ENCODE results near the gene ANKH. TPM values are rescaled to one million over a fixed set of nuclear protein-coding genes. Genes with fewer than 3 reads are reported as not detected.
A peak's percentile ranks its signal among the peaks of the same experiment; 100 is the strongest.

Gene ANKH
- polyA plus RNA-seq, 3 donors, result 2.4 to 6.3 (median 3.1) TPM

DNA sequence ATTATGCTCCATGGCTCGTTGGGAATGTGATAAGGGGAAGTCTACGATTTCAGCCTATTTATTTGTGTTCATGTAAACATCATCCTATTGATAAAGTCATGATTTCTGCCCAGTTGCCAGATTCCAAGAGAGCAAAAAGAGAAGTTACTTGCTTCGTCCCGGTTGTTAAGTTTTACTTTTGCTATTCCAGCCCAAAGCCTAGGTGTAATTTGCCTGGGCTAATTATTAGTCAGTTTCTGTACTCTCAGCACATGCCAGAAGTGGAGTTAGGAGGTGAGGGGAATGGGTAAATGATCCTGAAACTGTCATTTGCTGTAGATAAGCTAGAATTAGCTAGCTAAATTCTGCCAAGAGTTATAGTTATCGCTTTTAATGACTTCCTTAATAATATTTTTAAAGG lies 4.5 kb upstream of the ANKH start:
- Histone ChIP-seq H3K4me3 (replicated peaks in 1 of 3; ENCODE audit: low read depth in 2 of 3, low read length in 3 of 3) (no peak overlapping the region), H3K9me3 (replicated peaks in 1 of 2; ENCODE audit: control insufficient read depth in 1 of 2, insufficient read depth in 1 of 2, low read length in 2 of 2) (no peaks in the 10 kb centered on the region), H3K9ac (ENCODE audit: insufficient read depth, low read length, poor library complexity, severe bottlenecking) (no peak overlapping the region), H4K20me1 (ENCODE audit: insufficient read depth, low read length) (no peaks in the 10 kb centered on the region), H3K4me1 (ENCODE audit: control insufficient read depth in 1 of 2, insufficient read depth in 2 of 2, low read length in 2 of 2) (peaks cover 10 to 11% of the 10 kb centered on the region in 2 donors), H3K4me2 (replicated peaks; ENCODE audit: extremely low read depth, low read length, poor library complexity, severe bottlenecking) (no peak overlapping the region), H3K27ac (ENCODE audit: low read depth in 1 of 2, low read length in 2 of 2) (no peak overlapping the region), H3K27me3 (ENCODE audit: control insufficient read depth in 2 of 2, insufficient read depth in 2 of 2, low read length in 2 of 2) (peaks cover 19 to 42% of the 10 kb centered on the region in 2 donors), H3K36me3 (replicated peaks in 1 of 2; ENCODE audit: control insufficient read depth in 1 of 2, insufficient read depth in 2 of 2, low read length in 2 of 2) (no peaks in the 10 kb centered on the region), H2AFZ (ENCODE audit: insufficient read depth, low read depth, low read length, poor library complexity, severe bottlenecking) (no peak overlapping the region), H3K79me2 (ENCODE audit: insufficient read depth, low read length) (no peaks in the 10 kb centered on the region)
- H3K9me3 Mint-ChIP-seq, result peaks cover 0 to 5% (median 0%) of the 10 kb centered on the region in 7 donors
- H3K27me3 Mint-ChIP-seq (ENCODE audit: low read depth in 3 of 3), result peaks cover 25 to 35% (median 35%) of the 10 kb centered on the region in 3 donors
- H3K4me3 Mint-ChIP-seq, result peak overlapping the region in 1 of 2 donors; percentile 57
- TF ChIP-seq CTCF (IDR thresholded peaks at IDR 0.05), result no peak
- intact Hi-C loops (cut with micrococcal nuclease), result loop anchor here (10.0 kb wide), 2 partner anchors 129 to 151 kb away; no protein-coding TSS in a partner anchor
- H3K27ac Mint-ChIP-seq, result no peak overlapping the region
- peaks cover 5% of the 10 kb centered on the region for H3K4me1 Mint-ChIP-seq
- H3K36me3 Mint-ChIP-seq, result peaks cover 0 to 1% of the 10 kb centered on the region in 2 donors
- 83% methylated on average over 2 of the region's 5 CpGs for WGBS (ENCODE audit: insufficient coverage)
- DNase-seq, result no peak

DNA sequence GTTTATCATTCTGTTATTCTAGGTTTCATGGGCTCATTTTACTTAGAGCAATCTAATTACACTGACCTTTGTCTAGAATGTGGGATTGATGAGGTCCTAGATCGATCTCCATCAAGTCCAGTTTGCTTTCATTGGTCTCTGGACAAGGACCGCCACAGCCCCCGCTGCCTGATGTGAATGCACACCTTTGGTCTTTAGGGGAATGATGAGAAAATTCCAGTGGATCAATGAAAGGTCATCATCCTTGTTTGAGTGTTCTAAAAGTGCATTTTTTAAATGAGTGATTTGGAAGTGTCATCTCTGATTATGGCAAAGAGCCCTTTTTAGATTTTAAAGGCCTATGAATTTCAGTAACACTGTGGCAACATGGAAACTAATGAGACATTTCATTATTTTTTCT lies 2.2 kb upstream of the ANKH start:
- intact Hi-C loops (cut with micrococcal nuclease), result loop anchor here (10.0 kb wide), 2 partner anchors 131 to 149 kb away; no protein-coding TSS in a partner anchor
- Mint-ChIP-seq H3K27ac (no peak overlapping the region), H3K4me1 (peaks cover 22% of the 10 kb centered on the region), H3K4me3 (peak overlapping the region in 1 of 2 donors; percentile 75), H3K27me3 (ENCODE audit: low read depth in 3 of 3) (peaks cover 46 to 58% (median 58%) of the 10 kb centered on the region in 3 donors), H3K36me3 (peaks cover 3 to 20% of the 10 kb centered on the region in 2 donors), H3K9me3 (peaks cover 0 to 4% (median 3%) of the 10 kb centered on the region in 7 donors)
- no peak for DNase-seq
- no peak overlapping the region for H3K9ac ChIP-seq (ENCODE audit: insufficient read depth, low read length, poor library complexity, severe bottlenecking)
- H3K4me2 ChIP-seq (replicated peaks; ENCODE audit: extremely low read depth, low read length, poor library complexity, severe bottlenecking), result no peak overlapping the region
- no peaks in the 10 kb centered on the region for H3K9me3 ChIP-seq (replicated peaks in 1 of 2; ENCODE audit: control insufficient read depth in 1 of 2, insufficient read depth in 1 of 2, low read length in 2 of 2)
- no peaks in the 10 kb centered on the region for H3K79me2 ChIP-seq (ENCODE audit: insufficient read depth, low read length)
- H3K4me1 ChIP-seq (ENCODE audit: control insufficient read depth in 1 of 2, insufficient read depth in 2 of 2, low read length in 2 of 2), result peaks cover 24 to 26% of the 10 kb centered on the region in 2 donors
- 91% methylated on average over 3 of the region's 3 CpGs for WGBS (ENCODE audit: insufficient coverage)
- no peak for TF ChIP-seq CTCF (IDR thresholded peaks at IDR 0.05)
- H2AFZ ChIP-seq (ENCODE audit: insufficient read depth, low read depth, low read length, poor library complexity, severe bottlenecking), result no peak overlapping the region
- H3K27ac ChIP-seq (ENCODE audit: low read depth in 1 of 2, low read length in 2 of 2), result no peak overlapping the region
- H3K4me3 ChIP-seq (replicated peaks in 1 of 3; ENCODE audit: low read depth in 2 of 3, low read length in 3 of 3), result no peak overlapping the region
- peaks cover 37 to 64% of the 10 kb centered on the region in 2 donors for H3K27me3 ChIP-seq (ENCODE audit: control insufficient read depth in 2 of 2, insufficient read depth in 2 of 2, low read length in 2 of 2)
- no peaks in the 10 kb centered on the region for H3K36me3 ChIP-seq (replicated peaks in 1 of 2; ENCODE audit: control insufficient read depth in 1 of 2, insufficient read depth in 2 of 2, low read length in 2 of 2)
- H4K20me1 ChIP-seq (ENCODE audit: insufficient read depth, low read length), result no peaks in the 10 kb centered on the region
